ENCODE data around the gene SERP2. TPM values are rescaled to one million over a fixed set of nuclear protein-coding genes. Genes with fewer than 3 reads are reported as not detected.

Gene SERP2
- total RNA-seq, 4 donors from 2014 or later, result 3.2 to 12.4 (median 3.5) TPM

DNA sequence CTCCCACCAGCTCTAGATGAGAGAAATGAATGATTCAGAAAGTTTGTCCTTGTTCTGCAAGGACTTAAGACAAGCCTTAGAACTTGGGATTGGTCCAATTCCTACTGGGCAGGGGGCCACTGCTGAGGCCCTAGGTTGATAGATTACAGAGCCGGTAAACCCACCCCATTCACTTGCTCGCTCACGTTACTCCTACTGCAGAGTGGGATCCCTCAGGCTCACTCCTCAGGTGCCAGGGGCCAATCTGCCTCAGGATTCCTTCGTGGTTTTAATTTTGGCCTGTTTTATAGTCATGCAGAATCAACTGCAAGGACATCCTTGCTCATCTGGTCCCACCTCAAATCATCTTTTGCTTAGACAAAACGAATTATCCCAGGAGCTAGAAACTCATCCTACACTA, 59.0 kb downstream of the SERP2 start:
- peak overlapping the region in 2 of 4 donors; percentile 20 to 28 for H3K27ac ChIP-seq
- H3K9me3 ChIP-seq, result no peaks in the 10 kb centered on the region
- no peak for DNase-seq
- H3K27me3 ChIP-seq, result no peaks in the 10 kb centered on the region
- H3K36me3 ChIP-seq, result peaks cover 0 to 22% (median 0%) of the 10 kb centered on the region in 3 donors
- TF ChIP-seq, protein P1, sequence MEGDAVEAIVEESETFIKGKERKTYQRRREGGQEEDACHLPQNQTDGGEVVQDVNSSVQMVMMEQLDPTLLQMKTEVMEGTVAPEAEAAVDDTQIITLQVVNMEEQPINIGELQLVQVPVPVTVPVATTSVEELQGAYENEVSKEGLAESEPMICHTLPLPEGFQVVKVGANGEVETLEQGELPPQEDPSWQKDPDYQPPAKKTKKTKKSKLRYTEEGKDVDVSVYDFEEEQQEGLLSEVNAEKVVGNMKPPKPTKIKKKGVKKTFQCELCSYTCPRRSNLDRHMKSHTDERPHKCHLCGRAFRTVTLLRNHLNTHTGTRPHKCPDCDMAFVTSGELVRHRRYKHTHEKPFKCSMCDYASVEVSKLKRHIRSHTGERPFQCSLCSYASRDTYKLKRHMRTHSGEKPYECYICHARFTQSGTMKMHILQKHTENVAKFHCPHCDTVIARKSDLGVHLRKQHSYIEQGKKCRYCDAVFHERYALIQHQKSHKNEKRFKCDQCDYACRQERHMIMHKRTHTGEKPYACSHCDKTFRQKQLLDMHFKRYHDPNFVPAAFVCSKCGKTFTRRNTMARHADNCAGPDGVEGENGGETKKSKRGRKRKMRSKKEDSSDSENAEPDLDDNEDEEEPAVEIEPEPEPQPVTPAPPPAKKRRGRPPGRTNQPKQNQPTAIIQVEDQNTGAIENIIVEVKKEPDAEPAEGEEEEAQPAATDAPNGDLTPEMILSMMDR (IDR thresholded peaks at IDR 0.05), result no peak
- TF ChIP-seq POLR2A (IDR thresholded peaks at IDR 0.05), result no peak
- H3K4me3 ChIP-seq, result peak overlapping the region in 2 of 4 donors; percentile 71 to 82
- peaks cover 0 to 12% (median 2%) of the 10 kb centered on the region in 4 donors for H3K4me1 ChIP-seq

DNA sequence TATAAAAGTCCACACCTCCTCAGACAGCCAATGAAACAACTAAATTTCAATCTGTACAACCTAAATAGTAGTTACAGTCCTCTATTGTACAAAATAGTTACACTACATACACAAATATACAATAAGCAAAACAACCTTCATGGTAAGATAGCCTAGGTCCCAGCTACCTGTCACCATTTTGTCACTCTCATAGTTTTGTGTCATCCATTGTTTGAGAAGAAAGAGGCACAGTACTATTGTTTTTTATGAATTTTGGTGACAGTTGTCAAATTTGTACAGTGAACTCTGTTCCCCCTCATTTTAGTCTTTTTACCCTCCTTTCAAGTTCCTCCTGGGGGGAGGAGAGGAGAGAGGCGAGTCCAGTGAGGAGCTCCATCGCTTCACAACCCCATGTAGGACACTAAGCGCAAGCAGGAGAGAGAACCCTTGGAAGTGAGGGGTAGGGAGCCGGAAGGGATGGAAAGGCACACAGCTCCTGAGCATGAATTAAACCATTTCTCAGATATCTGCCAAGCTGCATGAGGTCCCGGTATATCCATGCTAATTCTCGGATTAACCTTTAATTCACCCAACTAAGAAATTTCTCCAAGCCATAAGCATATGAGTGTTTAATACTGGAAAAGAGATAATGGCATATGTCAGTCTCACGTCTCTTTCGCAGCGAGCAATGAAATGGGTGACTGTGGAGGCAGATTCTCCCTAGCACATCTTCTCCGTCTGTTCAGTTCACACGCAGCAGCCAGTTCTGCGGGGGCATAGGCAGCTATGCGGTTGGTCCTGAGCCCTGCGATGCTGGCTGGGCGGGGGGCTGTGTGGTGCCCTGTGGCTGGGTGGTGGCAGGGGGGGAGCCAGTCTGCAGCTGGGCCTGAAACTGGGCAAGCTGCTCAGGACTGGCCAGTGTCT, 60.5 kb downstream of the SERP2 start:
- Histone ChIP-seq H3K4me3 (peak overlapping the region; percentile 47 to 82 (median 59)), H3K36me3 (peaks cover 0 to 22% (median 0%) of the 10 kb centered on the region in 3 donors), H3K4me1 (peaks cover 0 to 15% (median 3%) of the 10 kb centered on the region in 4 donors), H3K27me3 (no peaks in the 10 kb centered on the region), H3K9me3 (no peaks in the 10 kb centered on the region), H3K27ac (peak overlapping the region; percentile 73 to 96 (median 86))
- DNase-seq, result no peak
- TF ChIP-seq, protein P1 (IDR thresholded peaks at IDR 0.05), result no peak
- no peak for TF ChIP-seq POLR2A (IDR thresholded peaks at IDR 0.05)

DNA sequence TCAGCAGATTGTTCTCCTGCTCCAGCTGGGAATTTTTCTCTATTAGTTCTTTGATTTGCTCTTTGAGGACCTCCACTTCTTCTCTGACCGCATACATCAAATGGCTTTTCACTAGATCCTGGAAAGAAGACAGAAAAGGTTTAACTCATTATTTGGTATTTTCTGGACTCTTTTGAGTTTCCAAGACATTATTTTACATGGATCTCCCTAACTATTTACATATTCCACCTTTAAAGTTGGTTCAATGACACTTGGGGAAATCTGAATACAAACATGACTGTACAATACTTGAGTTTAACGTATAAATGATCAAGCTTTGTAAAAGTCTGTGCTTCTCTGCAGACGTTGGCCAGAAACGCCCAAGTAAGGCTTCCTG, 61.1 kb downstream of the SERP2 start:
- TF ChIP-seq POLR2A (IDR thresholded peaks at IDR 0.05), result no peak
- TF ChIP-seq, protein P1 (IDR thresholded peaks at IDR 0.05), result no peak
- Histone ChIP-seq H3K27ac (peak overlapping the region; percentile 73 to 96 (median 86)), H3K27me3 (no peaks in the 10 kb centered on the region), H3K4me3 (peak overlapping the region; percentile 47 to 82 (median 59)), H3K36me3 (peaks cover 0 to 22% (median 0%) of the 10 kb centered on the region in 3 donors), H3K9me3 (no peaks in the 10 kb centered on the region), H3K4me1 (peaks cover 0 to 18% (median 3%) of the 10 kb centered on the region in 4 donors)
- DNase-seq, result no peak

DNA sequence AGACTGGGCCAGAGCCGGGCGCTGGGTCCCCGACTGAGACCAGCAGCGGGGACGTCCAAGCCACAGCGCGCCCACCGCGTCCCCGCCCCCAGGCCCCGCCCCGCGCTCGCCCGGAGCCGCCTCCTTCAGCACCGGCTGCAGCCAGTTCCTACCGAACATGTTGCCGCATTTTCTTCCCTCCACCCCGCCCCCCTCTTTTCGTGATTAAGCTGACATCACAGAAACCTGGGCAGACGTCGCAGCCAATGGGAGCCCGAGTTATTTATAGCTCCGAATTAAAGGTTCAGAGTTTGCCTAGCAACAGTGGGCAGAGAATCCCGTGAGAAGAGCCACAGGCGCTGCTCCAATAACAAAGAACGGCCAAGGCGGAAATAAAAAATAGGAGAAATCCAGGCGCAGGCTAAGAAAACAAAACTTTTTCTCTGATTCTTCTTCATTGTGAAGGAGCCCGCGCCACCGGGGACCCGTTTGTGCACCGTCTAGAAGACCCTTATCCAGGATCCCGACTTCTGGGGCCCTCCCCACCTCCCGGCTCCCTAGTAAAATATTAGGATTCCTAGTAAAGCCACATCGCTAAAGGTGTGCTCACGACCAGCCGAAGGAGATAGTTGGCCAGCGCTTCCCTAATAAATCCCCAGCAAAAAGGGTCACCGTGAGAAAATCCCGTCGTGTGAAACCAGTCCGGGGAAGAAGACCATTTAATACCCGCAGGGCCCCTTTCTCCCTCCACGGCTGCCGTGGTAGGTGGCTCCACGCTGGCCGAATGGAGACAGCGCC, 61.7 kb downstream of the SERP2 start:
- peaks cover 0 to 24% (median 3%) of the 10 kb centered on the region in 4 donors for H3K4me1 ChIP-seq
- H3K9me3 ChIP-seq, result no peaks in the 10 kb centered on the region

More for the DNA sequence above, 61.7 kb downstream of the SERP2 start:
- DNase-seq, result peak; percentile 92 to 98 (median 93)
- peak overlapping the region; percentile 73 to 96 (median 86) for H3K27ac ChIP-seq
- H3K27me3 ChIP-seq, result no peaks in the 10 kb centered on the region
- TF ChIP-seq POLR2A (IDR thresholded peaks at IDR 0.05), result peak; percentile 67 to 94
- TF ChIP-seq, protein P1 (IDR thresholded peaks at IDR 0.05), result no peak
- H3K36me3 ChIP-seq, result peaks cover 0 to 22% (median 0%) of the 10 kb centered on the region in 3 donors
- H3K4me3 ChIP-seq, result peak overlapping the region; percentile 47 to 82 (median 59)
